K562 (cell line): ENCODE measurements around the gene AUNIP. TPM values are rescaled to one million over a fixed set of nuclear protein-coding genes. Genes with fewer than 3 reads are reported as not detected.

Experiments used
- BACH1 ChIP-seq: fragments of 200-800 bp; sonication (Bioruptor generic); IDR thresholded peaks from 2 replicates; pipeline ENCODE4 v1.6.1; 2016; ENCODE audit warnings: missing genetic modification characterization, missing compliant biosample characterization
- CLOCK ChIP-seq: fragments of 250-450 bp; sonication (Bioruptor Pico); IDR thresholded peaks from 2 replicates; pipeline ENCODE4 v1.4.0; 2020; ENCODE audit warnings: mild to moderate bottlenecking, moderate library complexity, borderline replicate concordance
- CSDE1 ChIP-seq, 2 experiments: fragments of 450-650 bp; IDR thresholded peaks; 2 replicates each; pipeline ENCODE4 v1.6.1; 2016; ENCODE audit warnings: mild to moderate bottlenecking in 1 of 2
- EZH2 ChIP-seq: IDR thresholded peaks from 2 replicates; pipeline ENCODE4 v1.6.1; 2012; ENCODE audit warnings: low read depth, mild to moderate bottlenecking, inconsistent platforms, low read length, borderline replicate concordance
- GTF2A2 ChIP-seq: IDR thresholded peaks from 2 replicates; pipeline ENCODE4 v1.6.1; 2016; ENCODE audit warnings: mild to moderate bottlenecking, missing genetic modification characterization, missing compliant biosample characterization
- MTF1 ChIP-seq: fragments of 250-450 bp; sonication (Bioruptor Pico); IDR thresholded peaks from 2 replicates; pipeline ENCODE4 v1.9.0; 2021; ENCODE audit warnings: moderate library complexity, mild to moderate bottlenecking, inconsistent platforms, borderline replicate concordance
- NR2F6 ChIP-seq: fragments of 450-650 bp; formaldehyde crosslinking; IDR thresholded peaks from 2 replicates; pipeline ENCODE4 v1.4.0; 2020; ENCODE audit warnings: mild to moderate bottlenecking
- RBBP5 ChIP-seq: fragments of 200-600 bp; sonication (generic); IDR thresholded peaks from 2 replicates; pipeline ENCODE4 v1.6.1; 2012; ENCODE audit warnings: borderline replicate concordance, mild to moderate bottlenecking, low read length, control low read depth, inconsistent platforms; ENCODE audit not compliant: insufficient read depth, poor library complexity, severe bottlenecking
- SLC30A9 ChIP-seq: fragments of 250-450 bp; sonication (Bioruptor Pico); IDR thresholded peaks from 2 replicates; pipeline ENCODE4 v1.8.0; 2022; ENCODE audit warnings: mild to moderate bottlenecking, moderate library complexity
- SUPT5H ChIP-seq: fragments of 450-650 bp; IDR thresholded peaks from 2 replicates; pipeline ENCODE4 v1.6.1; 2016
- ZEB2 ChIP-seq: fragments of 450-650 bp; IDR thresholded peaks from 2 replicates; pipeline ENCODE4 v1.6.1; 2016
- ZNF124 ChIP-seq: sonication (generic); formaldehyde crosslinking; IDR thresholded peaks from 2 replicates; pipeline ENCODE4 v1.8.1; 2022; ENCODE audit warnings: missing genetic modification reagents
- ZNF197 ChIP-seq: fragments of 200-800 bp; sonication (Bioruptor generic); IDR thresholded peaks from 2 replicates; pipeline ENCODE4 v1.6.1; 2016; ENCODE audit warnings: low read depth, missing genetic modification characterization, missing compliant biosample characterization
- ZNF318 ChIP-seq, 2 experiments: fragments of 450-650 bp; IDR thresholded peaks; 2 replicates each; pipeline ENCODE4 v1.6.1; 2016; ENCODE audit warnings: mild to moderate bottlenecking in 2 of 2, borderline replicate concordance in 1 of 2, low read depth in 1 of 2, moderate library complexity in 1 of 2
- ZNF583 ChIP-seq: fragments of 250-450 bp; sonication (Bioruptor Pico); IDR thresholded peaks from 2 replicates; pipeline ENCODE4 v1.4.0; 2020
- polyA plus RNA-seq, 8 experiments: library from polyadenylated mRNA; depleted of rRNA in 4 of 8; stranded (reverse) in 5 of 8; unstranded in 3 of 8; fragments of >200 nt; fragmentation: Nextera tagmentation in 2 of 8; fragmentation: Illumina TruSeq in 1 of 8; extraction: Ambion mirVana in 2 of 8; extraction: Trizol in 1 of 8; gene quantifications; 2 replicates each; pipeline versions ENCODE4 v1.2.1 to v1.2.3, GENCODE V29; 2011 to 2014; ENCODE audit warnings: inconsistent platforms in 1 of 8, missing spikeins in 1 of 8
- total RNA-seq, 7 experiments: library from RNA; depleted of rRNA in 6 of 7; stranded (reverse); fragments of >200 nt in 6 of 7; fragmentation: Illumina TruSeq in 2 of 7; extraction: Trizol in 2 of 7; gene quantifications; 2 replicates each; pipeline versions ENCODE4 v1.2.1 to v1.2.3, GENCODE V29; 2011 to 2021; ENCODE audit warnings: low replicate concordance in 1 of 7

Gene AUNIP
- total and polyA plus RNA-seq, 9 of the 15 experiments (the other 6 are each of a cell fraction or from before 2014, with no cell fraction given), result 12.1 to 53.8 (median 47.1) TPM

GRCh38 chr1:25875154-25875855, 16.0 kb upstream of the AUNIP start, which contains the start of gene PAQR7 (continued):
- TF ChIP-seq ZNF318 (IDR thresholded peaks at IDR 0.05; ENCODE audit: borderline replicate concordance in 1 of 2, low read depth in 1 of 2), result no peak
- TF ChIP-seq ZNF124, result no peak
- no peak for TF ChIP-seq NR2F6 (CRISPR knock-in tag)
- TF ChIP-seq EZH2, result no peak
- peak; percentile 61 for TF ChIP-seq SUPT5H
- no peak for TF ChIP-seq MTF1 (CRISPR knock-in tag)
- TF ChIP-seq BACH1 (tag), result no peak
- peak; percentile 71 for TF ChIP-seq ZNF583 (CRISPR knock-in tag)
- 0 out of 2 replicates have a peak, but pooled peaks have one; percentile 26 for TF ChIP-seq GTF2A2 (tag)
- no peak for TF ChIP-seq CLOCK
- TF ChIP-seq RBBP5, result peak; percentile 38
- no peak for TF ChIP-seq CSDE1 (IDR thresholded peaks at IDR 0.05)
- no peak for TF ChIP-seq ZNF197 (CRISPR knock-in tag)
- no peak for TF ChIP-seq SLC30A9
- TF ChIP-seq ZEB2, result peak; percentile 86
